ENCODE measurements around the gene AGO3.

- TF ChIP-seq, protein P1, sequence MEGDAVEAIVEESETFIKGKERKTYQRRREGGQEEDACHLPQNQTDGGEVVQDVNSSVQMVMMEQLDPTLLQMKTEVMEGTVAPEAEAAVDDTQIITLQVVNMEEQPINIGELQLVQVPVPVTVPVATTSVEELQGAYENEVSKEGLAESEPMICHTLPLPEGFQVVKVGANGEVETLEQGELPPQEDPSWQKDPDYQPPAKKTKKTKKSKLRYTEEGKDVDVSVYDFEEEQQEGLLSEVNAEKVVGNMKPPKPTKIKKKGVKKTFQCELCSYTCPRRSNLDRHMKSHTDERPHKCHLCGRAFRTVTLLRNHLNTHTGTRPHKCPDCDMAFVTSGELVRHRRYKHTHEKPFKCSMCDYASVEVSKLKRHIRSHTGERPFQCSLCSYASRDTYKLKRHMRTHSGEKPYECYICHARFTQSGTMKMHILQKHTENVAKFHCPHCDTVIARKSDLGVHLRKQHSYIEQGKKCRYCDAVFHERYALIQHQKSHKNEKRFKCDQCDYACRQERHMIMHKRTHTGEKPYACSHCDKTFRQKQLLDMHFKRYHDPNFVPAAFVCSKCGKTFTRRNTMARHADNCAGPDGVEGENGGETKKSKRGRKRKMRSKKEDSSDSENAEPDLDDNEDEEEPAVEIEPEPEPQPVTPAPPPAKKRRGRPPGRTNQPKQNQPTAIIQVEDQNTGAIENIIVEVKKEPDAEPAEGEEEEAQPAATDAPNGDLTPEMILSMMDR (conservative IDR thresholded peaks at IDR 0.05): no peak
- TF ChIP-seq ZFX (IDR thresholded peaks at IDR 0.05): no peak
These were observed 28.2 kb upstream of the AGO3 start for GRCh38 chr1:35902671-35903070.
